Activated CD8-positive, alpha-beta memory T cell treated with anti-CD3 and anti-CD28 coated beads for 36 hours (primary cell): Measurements from ENCODE around the gene ANKRD18A. TPM values are rescaled to one million over a fixed set of nuclear protein-coding genes. Genes with fewer than 3 reads are reported as not detected.
"Not testable (repeated sequence)": the region's sequence is repeated elsewhere in the genome, so short reads cannot be mapped to it uniquely, and the experiment has no call there.

Experiments
- CTCF ChIA-PET: fragments of 350-600 bp; sonication (Branson Sonifier 250); formaldehyde crosslinking; loops from one replicate; lab custom pipeline; 2021; ENCODE audit warnings: antibody characterized with exemption; lab: Charles Lee
- POLR2A ChIA-PET: fragments of 350-600 bp; sonication (Branson Sonifier 250); formaldehyde crosslinking; loops from one replicate; lab custom pipeline; 2021; ENCODE audit warnings: antibody characterized with exemption; lab: Charles Lee
- total RNA-seq, 2 experiments: library from RNA; stranded (reverse); gene quantifications; one replicate each; pipeline ENCODE4 v1.2.3, GENCODE V29; 2021

ANKRD18A gene
- total RNA-seq, 2 experiments from 2014 or later, result 2.1 to 3.2 TPM

GRCh38 chr9:38638881-38639576 lies 18.6 kb upstream of the ANKRD18A start:
- ChIA-PET POLR2A (no interaction called here), CTCF (no interaction called here)

DNA sequence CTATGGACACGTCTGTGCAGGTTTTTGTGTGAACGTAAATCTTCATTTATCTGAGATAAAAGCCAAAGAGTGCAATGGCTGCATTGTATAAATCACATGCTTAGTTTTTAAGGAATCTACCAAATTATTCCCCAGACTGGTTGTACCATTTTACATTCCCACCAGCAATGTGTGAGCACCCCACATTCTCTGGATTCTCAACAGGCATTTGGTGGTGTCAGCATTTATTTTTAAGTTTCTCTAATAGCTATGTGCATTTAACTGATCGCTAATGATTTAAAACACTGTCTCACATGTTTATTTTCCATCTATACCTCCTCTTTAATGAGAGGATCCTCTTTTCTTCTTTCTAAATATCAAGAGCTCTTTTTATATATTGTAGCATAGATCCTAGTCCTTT lies 13.9 kb upstream of the ANKRD18A start:
- ChIA-PET CTCF (no interaction called here), POLR2A (no interaction called here)

DNA sequence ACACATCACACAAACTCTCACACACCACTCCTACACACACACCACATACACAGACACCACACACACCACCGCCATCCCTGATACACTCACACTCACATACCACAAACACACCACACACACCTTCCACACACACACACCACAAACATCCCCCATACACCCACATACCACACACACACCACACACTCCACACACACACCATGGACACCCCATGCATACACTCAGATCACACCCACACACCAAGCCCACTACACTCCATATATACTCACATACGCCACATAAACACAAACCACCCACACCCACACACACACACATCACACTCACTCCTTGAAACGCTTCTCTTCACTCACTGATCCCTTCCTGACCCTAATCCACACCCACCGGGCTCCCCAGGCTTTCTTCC lies 9.1 kb upstream of the ANKRD18A start:
- CTCF ChIA-PET, result no interaction called here

DNA sequence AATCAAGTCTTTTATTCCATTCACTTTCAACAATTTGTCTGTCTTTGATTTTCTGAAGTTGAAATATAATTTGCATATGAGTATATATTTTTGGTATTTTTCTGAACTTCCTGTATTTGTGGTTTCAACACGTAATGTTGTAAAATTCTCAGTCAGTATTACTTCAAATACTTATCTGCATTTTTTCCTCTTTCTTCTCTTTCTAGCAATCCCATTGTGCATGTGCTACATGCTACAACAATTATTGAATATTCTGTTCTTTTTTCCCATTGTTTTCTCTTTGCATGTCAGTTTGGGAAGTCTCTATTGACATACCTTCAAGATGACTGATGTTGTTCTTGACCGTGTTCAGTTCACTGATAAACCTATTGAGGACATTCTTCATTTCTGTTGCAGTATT lies 5.6 kb upstream of the ANKRD18A start:
- CTCF ChIA-PET, result no interaction called here

More for the DNA sequence above, 9.1 kb upstream of the ANKRD18A start:
- POLR2A ChIA-PET, result no interaction called here

DNA sequence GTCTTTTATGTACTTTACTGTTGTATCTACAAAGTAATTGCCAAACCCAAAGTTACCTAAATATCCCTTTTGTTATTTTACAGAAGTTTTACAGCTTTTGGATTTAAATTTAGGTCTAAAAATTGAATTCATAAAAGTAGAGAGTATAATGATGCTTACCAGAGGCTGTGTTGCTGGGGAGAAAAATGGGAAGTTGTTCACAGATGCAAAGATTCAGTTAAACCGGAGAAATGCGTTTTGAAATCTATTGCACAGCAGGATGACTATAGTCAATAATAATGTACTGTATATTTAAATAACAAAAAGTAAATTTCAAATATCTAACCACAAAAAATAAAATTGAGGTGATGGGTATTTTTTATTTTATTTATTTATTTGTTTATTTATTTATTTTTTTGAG lies 2.6 kb upstream of the ANKRD18A start:
- POLR2A ChIA-PET, result no interaction called here
- CTCF ChIA-PET, result no interaction called here

More for the DNA sequence above, 5.6 kb upstream of the ANKRD18A start:
- POLR2A ChIA-PET, result no interaction called here

DNA sequence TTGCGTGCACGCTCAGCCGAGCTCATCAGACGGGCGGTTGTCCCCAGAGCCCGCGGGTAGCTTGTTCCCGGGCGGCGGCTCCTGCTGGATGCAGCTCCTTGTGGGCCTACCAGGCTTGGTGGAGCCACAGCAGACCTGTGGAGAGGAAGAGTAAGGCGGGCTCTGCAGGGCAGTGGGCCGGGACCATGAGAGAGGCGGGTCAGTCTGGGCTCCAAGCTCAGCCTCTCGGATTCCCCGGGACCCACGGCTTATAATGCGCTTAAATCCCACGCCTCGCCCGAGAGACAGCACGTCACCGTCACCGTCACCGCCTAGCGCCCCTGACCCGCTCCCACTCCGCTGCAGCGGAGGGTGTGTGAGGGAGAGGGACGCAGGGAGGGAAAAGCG lies 1.9 kb upstream of the ANKRD18A start:
- ChIA-PET CTCF (no interaction called here), POLR2A (no interaction called here)

DNA sequence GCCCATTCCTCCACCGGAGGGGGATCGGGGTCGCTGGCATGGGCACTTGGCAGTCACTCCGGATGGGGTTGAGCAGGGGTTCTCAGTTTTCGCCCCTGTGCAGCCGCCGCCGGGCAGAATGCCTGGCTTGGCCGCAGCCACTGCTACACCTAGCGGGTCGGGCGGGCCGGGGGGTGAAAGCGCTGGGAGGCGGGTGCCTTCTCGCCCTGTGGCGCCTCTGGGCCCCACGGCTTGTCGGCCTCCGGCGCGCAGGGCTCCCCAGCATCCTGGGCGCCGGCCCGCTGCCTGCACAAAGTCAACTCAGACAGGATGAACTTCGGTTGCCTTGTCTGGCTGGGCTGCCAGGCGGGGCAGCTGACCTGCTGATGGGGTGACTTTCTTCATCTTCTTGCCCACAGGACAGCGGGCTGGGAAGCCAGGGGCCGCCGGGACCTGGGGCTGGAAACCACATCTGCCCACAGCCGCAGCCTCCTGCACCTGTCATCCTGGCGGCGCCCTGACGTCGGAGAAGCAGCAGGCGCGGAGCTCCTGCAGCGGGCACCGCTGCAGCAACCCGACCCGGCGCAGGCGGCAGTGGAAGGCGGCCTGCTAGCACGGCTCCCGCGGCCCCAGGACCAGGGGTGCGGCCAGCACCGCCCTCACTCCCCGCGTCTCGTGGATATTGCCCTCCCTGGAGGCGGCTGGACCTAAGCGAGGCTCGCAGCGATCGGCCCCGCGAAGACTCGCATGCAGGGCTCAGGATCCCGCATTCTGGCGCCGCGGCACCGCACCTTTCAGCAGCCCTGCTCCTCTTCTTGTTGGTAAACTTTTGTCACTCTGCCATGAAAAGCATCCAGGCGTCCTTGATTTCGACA lies 1.3 kb upstream of the ANKRD18A start:
- CTCF ChIA-PET, result no interaction called here
- POLR2A ChIA-PET, result interaction anchor here (1.1 kb wide), 1 partner anchor 90 kb away, joined by 5 read pairs; no protein-coding TSS in a partner anchor

GRCh38 chr9:38619556-38620447 lies 594 bp downstream of the ANKRD18A start:
- ChIA-PET POLR2A (interaction anchor here (1.1 kb wide), 1 partner anchor 92 kb away, joined by 5 read pairs; no protein-coding TSS in a partner anchor), CTCF (no interaction called here)

GRCh38 chr9:38598029-38598745 lies 22.2 kb downstream of the ANKRD18A start:
- CTCF ChIA-PET, result not testable (repeated sequence)

DNA sequence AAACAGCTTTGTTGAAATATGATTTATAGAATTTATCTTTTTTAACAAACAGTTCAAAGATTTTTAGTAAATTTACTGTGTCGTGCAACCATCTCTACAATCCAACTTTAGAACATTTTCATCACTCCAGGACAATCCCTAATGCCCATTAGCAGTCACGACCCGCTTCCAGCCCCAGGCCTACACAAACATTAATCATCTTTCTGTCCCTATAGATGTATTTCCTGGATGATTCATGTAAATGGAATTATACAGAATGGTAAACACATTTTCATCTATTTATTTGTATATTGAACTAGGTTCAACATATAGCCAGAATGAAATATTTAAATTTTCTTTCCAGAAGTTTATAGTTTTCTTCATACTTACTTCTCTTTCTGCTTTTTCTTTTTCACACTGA lies 25.3 kb downstream of the ANKRD18A start:
- POLR2A ChIA-PET, CTCF ChIA-PET: not testable (repeated sequence)

More at GRCh38 chr9:38598029-38598745, 22.2 kb downstream of the ANKRD18A start:
- POLR2A ChIA-PET, result not testable (repeated sequence)

DNA sequence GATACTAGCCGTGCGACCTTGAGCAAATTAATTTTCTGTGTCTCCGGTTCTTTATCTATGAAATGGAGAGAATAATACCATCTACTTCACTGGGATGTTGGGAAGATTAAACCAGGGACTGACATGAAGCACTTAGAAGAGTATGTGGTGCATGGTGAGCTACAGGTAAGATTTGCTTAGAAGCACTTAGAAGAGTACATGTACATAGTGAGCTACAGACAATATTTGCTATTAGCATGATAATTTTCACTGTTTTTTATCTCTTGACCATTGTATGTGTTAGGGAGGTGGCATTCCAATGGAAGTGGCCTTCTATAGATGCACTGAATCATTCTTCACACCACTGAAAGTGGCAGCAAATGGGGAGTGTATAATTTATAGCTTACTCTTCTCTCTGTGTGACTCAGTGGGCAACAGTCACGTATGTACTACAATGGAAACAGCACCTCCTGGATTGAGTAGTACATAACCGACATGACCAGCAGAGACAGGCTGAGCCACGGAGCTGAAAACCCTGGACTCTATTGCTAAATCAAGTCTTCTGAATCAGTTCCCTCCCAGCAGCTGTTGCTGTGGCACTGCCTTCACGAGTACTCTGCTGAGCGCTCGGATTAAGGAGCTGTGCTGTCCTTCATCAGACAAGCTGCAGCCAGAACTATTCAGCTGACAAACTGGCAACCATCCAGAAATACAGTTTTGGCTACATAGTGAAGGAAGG lies 28.9 kb downstream of the ANKRD18A start:
- CTCF ChIA-PET, POLR2A ChIA-PET: not testable (repeated sequence)

DNA sequence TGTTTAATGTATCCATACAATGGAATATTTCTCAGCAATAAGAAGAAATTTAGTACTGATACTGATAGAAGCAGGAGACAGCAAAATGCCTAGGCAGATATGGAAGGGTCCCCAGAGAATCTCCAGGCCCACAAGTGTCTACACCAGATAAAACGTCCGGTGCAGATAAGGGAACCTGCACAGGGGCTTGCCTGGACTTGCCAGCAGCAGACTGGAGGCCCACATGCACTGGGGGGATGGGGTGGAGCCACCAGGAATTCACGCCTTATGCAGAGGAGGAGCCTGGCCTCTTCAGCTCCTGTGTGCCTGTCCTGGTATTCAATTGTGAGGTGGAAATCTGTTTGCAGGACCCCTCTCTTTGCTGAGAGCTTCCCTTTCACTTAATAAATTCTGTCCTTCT lies 36.6 kb downstream of the ANKRD18A start:
- CTCF ChIA-PET, POLR2A ChIA-PET: not testable (repeated sequence)

- CTCF ChIA-PET, POLR2A ChIA-PET: not testable (repeated sequence)
Measured at GRCh38 chr9:38580112-38580511, 40.3 kb downstream of the ANKRD18A start.

DNA sequence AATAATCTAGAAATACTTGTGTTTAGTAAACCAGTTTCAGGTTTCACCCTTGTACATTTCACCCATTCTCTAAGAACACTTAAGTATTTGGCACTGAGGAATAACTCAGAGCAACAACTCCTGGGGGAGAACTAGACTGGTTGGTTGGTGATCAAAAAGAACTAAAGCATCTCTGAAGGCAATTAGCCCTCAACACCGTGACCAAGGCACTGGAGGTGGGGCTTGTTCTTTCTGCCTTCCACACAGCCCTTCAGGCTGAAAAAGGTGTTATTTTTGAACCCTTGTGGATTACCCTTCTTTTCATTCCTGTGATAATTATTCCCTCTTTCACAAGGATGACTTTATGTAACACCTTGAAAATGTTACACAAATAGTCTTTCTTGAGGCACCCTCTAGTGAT lies 44.2 kb downstream of the ANKRD18A start:
- POLR2A ChIA-PET, CTCF ChIA-PET: not testable (repeated sequence)

GRCh38 chr9:38566048-38566447 lies 54.3 kb downstream of the ANKRD18A start:
- POLR2A ChIA-PET, CTCF ChIA-PET: not testable (repeated sequence)

DNA sequence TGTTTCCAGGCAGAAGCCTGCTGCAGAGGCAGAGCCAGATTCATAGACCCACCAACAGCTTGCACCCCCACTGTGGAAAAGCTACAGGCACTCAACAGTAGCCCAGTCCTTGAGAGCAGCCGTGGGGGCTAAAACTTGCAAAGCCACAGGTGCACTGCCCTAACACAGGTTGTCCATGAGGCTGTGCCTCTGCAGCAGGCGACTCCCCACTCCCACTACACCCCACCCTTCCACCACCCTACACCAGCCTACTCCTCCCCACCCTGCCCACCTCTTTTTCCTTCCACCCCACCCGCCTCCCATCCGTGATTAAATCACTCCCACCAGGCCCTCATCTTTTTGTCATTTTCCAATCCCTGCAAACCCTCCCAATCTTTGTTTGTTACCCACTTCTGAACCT lies 55.2 kb downstream of the ANKRD18A start:
- CTCF ChIA-PET, POLR2A ChIA-PET: not testable (repeated sequence)

DNA sequence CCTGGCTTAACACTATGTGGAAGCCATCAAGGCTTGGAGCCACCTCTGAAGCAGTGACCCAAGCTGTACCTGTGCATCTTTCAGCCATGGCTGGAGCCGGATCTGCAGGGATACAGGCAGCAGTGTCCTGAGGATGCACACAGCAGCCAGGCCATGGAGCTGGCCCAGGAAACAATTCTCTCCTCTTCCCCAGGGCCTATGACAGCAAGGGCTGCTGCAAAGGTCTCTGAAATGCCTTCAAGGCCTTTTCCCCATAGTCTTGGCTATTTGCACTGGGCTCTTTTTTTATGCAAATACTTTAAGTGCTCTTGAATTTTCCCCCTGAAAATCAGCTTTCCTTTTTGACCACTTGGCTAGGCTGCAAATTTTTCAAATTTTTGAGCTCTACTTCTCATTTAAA lies 56.5 kb downstream of the ANKRD18A start:
- POLR2A ChIA-PET, result not testable (repeated sequence)

GRCh38 chr9:38561134-38561533 lies 59.3 kb downstream of the ANKRD18A start:
- CTCF ChIA-PET, POLR2A ChIA-PET: not testable (repeated sequence)

More for the DNA sequence above, 56.5 kb downstream of the ANKRD18A start:
- CTCF ChIA-PET, result not testable (repeated sequence)
